Uterus (tissue), 4 donors: ENCODE measurements around the gene GNG11. TPM values are rescaled to one million over a fixed set of nuclear protein-coding genes. Genes with fewer than 3 reads are reported as not detected.

Source experiments
- DNase-seq, 2 donors: peaks; one replicate each; pipeline ENCODE4 v3.0.0-alpha.2; 2019 to 2020
- H3K27ac ChIP-seq, 2 donors: fragments of 200-600 bp; sonication (generic); 1 replicate in 1 of 2; 2 replicates in 1 of 2; pipeline ENCODE4 v1.5.1; 2016 to 2018
- H3K27me3 ChIP-seq, 2 donors: fragments of 200-600 bp; sonication (generic); one replicate each; pipeline ENCODE4 v1.5.1; 2018 to 2019; ENCODE audit warnings: control low read depth in 1 of 2
- H3K36me3 ChIP-seq, 2 donors: fragments of 200-600 bp; sonication (generic); one replicate each; pipeline ENCODE4 v1.5.1; 2019; ENCODE audit warnings: control low read depth in 1 of 2
- H3K4me1 ChIP-seq, 2 donors: fragments of 200-600 bp; sonication (generic); one replicate each; pipeline ENCODE4 v1.5.1; 2018 to 2019; ENCODE audit warnings: control low read depth in 1 of 2
- H3K4me3 ChIP-seq, 2 donors: fragments of 200-600 bp; sonication (generic); 1 replicate in 1 of 2; 2 replicates in 1 of 2; pipeline ENCODE4 v1.5.1; 2018 to 2019; ENCODE audit warnings: mild to moderate bottlenecking in 1 of 2
- H3K9me3 ChIP-seq, 2 donors: fragments of 200-600 bp; sonication (generic); one replicate each; pipeline ENCODE4 v1.5.1; 2019; ENCODE audit warnings: control low read depth in 1 of 2
- POLR2A ChIP-seq, 2 donors: fragments of 450-650 bp; IDR thresholded peaks; one replicate each; pipeline ENCODE4 v1.6.1; 2016; ENCODE audit warnings: antibody characterized with exemption in 2 of 2, mild to moderate bottlenecking in 1 of 2, moderate library complexity in 1 of 2
- intact Hi-C: fragments of 100-400 bp; cut with DNase I; formaldehyde crosslinking; loops from one replicate; pipeline ENCODE4 v1.15.1; 2023; ENCODE audit warnings: low total_unique reads
- total RNA-seq, 4 donors: library from RNA; depleted of rRNA in 3 of 4; stranded (reverse); fragments of >200 nt in 3 of 4; gene quantifications; one replicate each; pipeline versions ENCODE4 v1.1.0 to v1.2.4, GENCODE V29; 2014 to 2023
- TF ChIP-seq, protein P1 (sequence below), 4 experiments: fragments of 200-600 bp in 2 of 4; fragments of 450-650 bp in 2 of 4; sonication (generic) in 2 of 4; IDR thresholded peaks; one replicate each; pipeline ENCODE4 v1.5.1; 2016 to 2019; ENCODE audit warnings: antibody characterized with exemption in 4 of 4, mild to moderate bottlenecking in 2 of 4, moderate library complexity in 1 of 4
- donor health status: DM: yes; HTN: yes; CAD: no.

GNG11 gene
- total RNA-seq, 4 donors from 2014 or later: 33.0 to 75.9 (median 49.0) TPM

DNA sequence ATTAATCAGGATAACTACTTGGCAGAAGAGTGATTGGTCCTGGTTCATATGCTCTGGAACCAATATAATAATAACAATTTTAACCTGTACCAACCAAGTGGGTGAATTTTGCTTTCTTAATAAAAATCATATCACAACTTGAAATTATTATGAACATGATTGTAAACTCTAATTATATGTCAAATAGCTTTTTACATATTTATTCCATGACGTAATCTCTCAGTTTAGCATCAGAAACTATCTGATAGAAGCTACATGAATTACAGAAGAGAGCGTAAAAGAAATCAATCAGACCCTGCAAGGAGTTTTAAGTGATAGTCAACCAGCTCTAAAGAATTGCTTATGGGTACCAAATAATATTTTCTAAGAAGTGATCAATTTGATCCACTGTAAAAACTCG, 10.1 kb downstream of the GNG11 start:
- no peak for TF ChIP-seq POLR2A (IDR thresholded peaks at IDR 0.05)
- DNase-seq: no peak
- H3K36me3 ChIP-seq: no peaks in the 10 kb centered on the region
- no peak overlapping the region for H3K4me3 ChIP-seq
- no peaks in the 10 kb centered on the region for H3K9me3 ChIP-seq
- intact Hi-C loops: no loop called here
- H3K4me1 ChIP-seq: no peaks in the 10 kb centered on the region
- H3K27me3 ChIP-seq: no peaks in the 10 kb centered on the region
- no peak overlapping the region for H3K27ac ChIP-seq

DNA sequence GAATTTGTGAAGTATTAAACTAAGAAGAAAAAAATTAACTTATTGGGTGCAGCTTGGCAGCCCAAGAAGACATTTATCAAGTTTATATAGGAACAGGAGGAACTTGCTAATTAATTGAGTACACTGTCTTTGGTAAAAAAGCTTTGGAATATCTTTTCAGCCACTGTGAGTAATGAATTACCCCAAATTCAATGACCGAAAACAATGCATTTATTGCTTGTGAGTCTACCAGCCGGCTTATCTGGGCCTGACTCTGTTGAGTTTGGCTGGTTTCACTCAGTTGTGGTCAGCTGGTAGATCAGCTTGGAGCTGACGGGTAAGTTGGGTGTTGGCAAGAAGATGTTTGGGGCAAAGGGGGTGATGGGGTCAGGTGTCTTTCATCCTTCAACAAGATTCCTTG, 11.6 kb downstream of the GNG11 start:
- no peak for DNase-seq
- Histone ChIP-seq H3K27ac (no peak overlapping the region), H3K36me3 (no peaks in the 10 kb centered on the region), H3K27me3 (no peaks in the 10 kb centered on the region), H3K4me1 (no peaks in the 10 kb centered on the region), H3K4me3 (no peak overlapping the region), H3K9me3 (no peaks in the 10 kb centered on the region)
- intact Hi-C loops: no loop called here
- no peak for TF ChIP-seq POLR2A (IDR thresholded peaks at IDR 0.05)
- TF ChIP-seq, protein P1, sequence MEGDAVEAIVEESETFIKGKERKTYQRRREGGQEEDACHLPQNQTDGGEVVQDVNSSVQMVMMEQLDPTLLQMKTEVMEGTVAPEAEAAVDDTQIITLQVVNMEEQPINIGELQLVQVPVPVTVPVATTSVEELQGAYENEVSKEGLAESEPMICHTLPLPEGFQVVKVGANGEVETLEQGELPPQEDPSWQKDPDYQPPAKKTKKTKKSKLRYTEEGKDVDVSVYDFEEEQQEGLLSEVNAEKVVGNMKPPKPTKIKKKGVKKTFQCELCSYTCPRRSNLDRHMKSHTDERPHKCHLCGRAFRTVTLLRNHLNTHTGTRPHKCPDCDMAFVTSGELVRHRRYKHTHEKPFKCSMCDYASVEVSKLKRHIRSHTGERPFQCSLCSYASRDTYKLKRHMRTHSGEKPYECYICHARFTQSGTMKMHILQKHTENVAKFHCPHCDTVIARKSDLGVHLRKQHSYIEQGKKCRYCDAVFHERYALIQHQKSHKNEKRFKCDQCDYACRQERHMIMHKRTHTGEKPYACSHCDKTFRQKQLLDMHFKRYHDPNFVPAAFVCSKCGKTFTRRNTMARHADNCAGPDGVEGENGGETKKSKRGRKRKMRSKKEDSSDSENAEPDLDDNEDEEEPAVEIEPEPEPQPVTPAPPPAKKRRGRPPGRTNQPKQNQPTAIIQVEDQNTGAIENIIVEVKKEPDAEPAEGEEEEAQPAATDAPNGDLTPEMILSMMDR (IDR thresholded peaks at IDR 0.05): no peak

DNA sequence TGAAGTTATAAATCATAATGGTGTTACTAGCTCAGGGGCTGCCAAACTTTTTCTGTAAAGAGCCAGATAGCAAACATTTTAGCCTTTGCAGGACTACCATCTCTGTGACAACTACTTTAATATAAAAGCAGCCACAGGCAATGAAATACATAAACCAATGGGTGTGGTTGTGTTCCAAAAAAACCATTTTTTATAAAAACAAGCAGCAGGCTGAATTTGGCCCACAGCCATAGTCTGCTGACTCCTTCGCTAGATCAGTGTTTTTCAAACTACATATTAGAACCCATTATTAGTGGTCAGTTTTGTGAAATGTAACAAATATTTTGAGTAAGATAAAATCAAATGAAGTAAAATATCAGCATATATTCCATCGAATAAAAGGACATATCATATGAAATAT, 13.6 kb downstream of the GNG11 start:
- intact Hi-C loops: no loop called here
- no peak for DNase-seq
- TF ChIP-seq, protein P1 (IDR thresholded peaks at IDR 0.05): no peak
- TF ChIP-seq POLR2A (IDR thresholded peaks at IDR 0.05): no peak

DNA sequence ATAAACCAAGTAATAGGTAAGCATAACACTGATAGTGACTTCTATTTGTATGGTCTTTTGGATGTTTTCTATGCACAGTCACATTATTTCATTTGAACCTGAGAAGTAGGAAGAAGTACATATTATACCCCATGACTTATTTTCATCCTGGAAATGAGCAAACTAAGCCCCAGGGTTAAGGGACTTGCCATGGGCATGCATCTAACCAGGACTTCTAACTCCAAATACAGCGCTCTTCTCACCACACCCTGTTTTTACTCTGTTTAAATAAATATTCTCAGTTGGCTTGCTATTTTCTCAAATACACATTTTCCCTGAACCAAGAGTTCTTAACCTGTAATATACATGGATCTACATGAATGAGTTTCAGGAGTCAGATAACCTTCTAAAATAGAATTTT, 16.3 kb downstream of the GNG11 start:
- intact Hi-C loops: no loop called here
- H3K9me3 ChIP-seq: no peaks in the 10 kb centered on the region
- DNase-seq: no peak
- no peaks in the 10 kb centered on the region for H3K4me1 ChIP-seq
- H3K27me3 ChIP-seq: no peaks in the 10 kb centered on the region
- TF ChIP-seq POLR2A (IDR thresholded peaks at IDR 0.05): no peak
- TF ChIP-seq, protein P1 (IDR thresholded peaks at IDR 0.05): no peak
- no peaks in the 10 kb centered on the region for H3K36me3 ChIP-seq
- H3K4me3 ChIP-seq: no peak overlapping the region
- no peak overlapping the region for H3K27ac ChIP-seq

More for the DNA sequence above, 13.6 kb downstream of the GNG11 start:
- H3K4me1 ChIP-seq: no peaks in the 10 kb centered on the region
- no peaks in the 10 kb centered on the region for H3K36me3 ChIP-seq
- no peaks in the 10 kb centered on the region for H3K27me3 ChIP-seq
- H3K27ac ChIP-seq: no peak overlapping the region
- no peak overlapping the region for H3K4me3 ChIP-seq
- no peaks in the 10 kb centered on the region for H3K9me3 ChIP-seq

DNA sequence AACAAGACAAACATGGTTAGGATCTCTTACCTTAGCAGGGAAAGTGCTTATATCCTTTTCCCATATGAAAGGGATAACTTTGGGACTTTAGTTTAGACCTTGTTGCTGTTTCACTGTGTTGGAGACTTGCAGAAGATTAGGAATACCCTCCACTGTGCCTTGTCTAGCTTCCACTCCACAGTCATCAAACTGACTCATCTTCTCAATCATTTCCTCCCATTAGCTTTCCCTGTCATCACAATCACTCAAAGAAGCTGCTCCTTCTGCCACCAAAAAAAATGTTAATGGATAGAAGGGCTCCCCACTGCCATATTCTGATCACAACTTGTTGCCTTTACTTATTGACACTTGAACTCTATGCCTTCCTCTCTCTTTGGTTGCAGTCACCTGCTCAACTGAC, 16.8 kb downstream of the GNG11 start:
- DNase-seq: no peak
- no peaks in the 10 kb centered on the region for H3K4me1 ChIP-seq
- TF ChIP-seq, protein P1 (IDR thresholded peaks at IDR 0.05): no peak
- no peak for TF ChIP-seq POLR2A (IDR thresholded peaks at IDR 0.05)
- H3K27ac ChIP-seq: no peak overlapping the region
- no peaks in the 10 kb centered on the region for H3K9me3 ChIP-seq
- H3K4me3 ChIP-seq: no peak overlapping the region
- no peaks in the 10 kb centered on the region for H3K36me3 ChIP-seq
- H3K27me3 ChIP-seq: no peaks in the 10 kb centered on the region
- intact Hi-C loops: no loop called here

DNA sequence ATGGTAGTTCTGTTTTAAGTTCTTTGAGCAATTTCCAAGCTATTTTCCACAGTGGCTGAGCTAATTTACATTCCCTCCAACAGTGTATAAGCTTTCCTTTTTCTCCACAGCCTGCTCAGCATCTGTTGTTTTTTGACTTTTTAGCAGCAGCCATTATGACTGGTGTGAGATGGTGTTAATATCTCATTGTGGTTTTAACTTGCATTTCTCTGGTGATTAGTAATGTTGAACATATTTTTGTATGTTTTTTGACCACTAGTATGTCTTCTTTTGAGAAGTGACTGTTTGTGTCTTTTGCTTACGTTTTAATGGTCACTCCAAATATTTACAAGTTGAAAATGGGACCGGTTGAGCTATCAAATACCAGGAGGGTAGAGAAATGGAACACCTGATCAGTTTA, 20.4 kb downstream of the GNG11 start:
- TF ChIP-seq, protein P1 (IDR thresholded peaks at IDR 0.05): no peak
- TF ChIP-seq POLR2A (IDR thresholded peaks at IDR 0.05): no peak
- no peak overlapping the region for H3K4me3 ChIP-seq
- H3K27me3 ChIP-seq: no peaks in the 10 kb centered on the region
- no peaks in the 10 kb centered on the region for H3K36me3 ChIP-seq
- no peak overlapping the region for H3K27ac ChIP-seq
- no peaks in the 10 kb centered on the region for H3K9me3 ChIP-seq
- no peak for DNase-seq
- no peaks in the 10 kb centered on the region for H3K4me1 ChIP-seq
- intact Hi-C loops: no loop called here
